Ecto neural progenitor cell (in vitro differentiated cells): ENCODE results near the gene ACAD11.
"Not testable (repeated sequence)": the region's sequence is repeated elsewhere in the genome, so short reads cannot be mapped to it uniquely, and the experiment has no call there.

Source experiments
- DNase-seq: peaks from one replicate; pipeline ENCODE4 v3.0.0-alpha.2; 2018; ENCODE audit warnings: low spot score

The ACAD11 gene

DNA sequence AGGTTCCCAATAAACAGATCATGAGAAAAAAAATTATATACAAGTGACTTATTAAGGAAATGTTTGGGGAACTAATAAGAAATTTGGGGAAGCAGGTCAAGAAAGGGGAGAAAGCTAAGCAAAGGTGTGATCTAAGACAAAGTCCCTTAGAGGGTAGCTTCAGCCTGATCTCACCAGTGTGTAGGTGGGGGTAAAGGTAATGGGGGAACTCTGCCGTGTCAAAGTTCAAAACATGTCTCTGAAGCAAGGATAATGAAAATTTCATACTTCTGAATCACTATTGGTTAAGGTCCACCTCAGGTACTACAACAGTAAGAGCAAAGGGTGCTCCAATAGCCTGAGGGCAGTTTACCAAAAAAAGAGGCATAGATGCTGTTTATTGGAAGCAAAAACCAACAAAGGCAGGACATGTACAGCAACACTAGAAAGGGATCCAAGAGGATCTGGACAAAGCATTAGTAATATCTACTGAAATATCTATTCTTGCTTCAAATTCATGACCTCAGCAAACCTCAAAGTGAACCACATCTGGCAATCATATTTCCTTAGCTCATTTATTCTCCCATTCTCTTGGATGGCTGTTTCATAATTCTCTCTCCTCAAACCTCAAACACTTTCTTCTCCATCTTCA lies 6.9 kb downstream of the ACAD11 start:
- no peak for DNase-seq

GRCh38 chr3:132650153-132650552 lies 9.5 kb downstream of the ACAD11 start:
- DNase-seq: no peak

DNA sequence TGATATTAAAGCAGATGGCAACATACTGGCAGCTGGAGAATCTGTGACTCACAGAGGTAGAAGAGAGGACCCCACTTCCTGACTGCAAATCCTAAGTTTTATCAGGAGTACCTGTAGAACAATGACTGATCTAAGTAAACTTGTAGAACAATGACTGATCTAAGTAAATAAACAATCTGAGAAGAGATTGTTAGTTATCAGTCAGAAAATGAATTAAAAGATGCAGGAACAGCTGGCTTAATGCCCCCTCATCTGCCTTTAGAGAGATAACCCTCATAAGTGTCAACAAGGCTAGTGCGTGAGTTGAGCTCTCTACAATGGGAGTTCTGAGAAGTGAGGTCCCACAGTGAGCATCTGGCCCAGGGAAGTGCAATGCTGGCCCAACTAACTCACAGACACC lies 14.6 kb downstream of the ACAD11 start:
- no peak for DNase-seq

- no peak for DNase-seq
Measured at GRCh38 chr3:132643366-132643765, 16.2 kb downstream of the ACAD11 start.

DNA sequence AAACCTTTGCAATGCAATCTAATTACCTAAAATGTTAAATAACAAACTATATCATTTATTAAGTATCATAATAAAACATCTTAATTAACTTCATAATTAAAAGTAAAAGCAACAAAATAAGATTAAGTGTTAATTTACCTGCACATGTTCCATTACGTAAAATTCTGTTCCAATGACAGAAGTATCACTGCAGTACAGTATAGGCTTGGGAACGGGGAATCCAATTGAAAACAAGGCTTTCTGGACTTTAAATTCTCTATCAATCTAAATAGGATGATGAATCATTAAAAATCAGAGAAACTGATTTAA lies 17.1 kb downstream of the ACAD11 start:
- DNase-seq: no peak

DNA sequence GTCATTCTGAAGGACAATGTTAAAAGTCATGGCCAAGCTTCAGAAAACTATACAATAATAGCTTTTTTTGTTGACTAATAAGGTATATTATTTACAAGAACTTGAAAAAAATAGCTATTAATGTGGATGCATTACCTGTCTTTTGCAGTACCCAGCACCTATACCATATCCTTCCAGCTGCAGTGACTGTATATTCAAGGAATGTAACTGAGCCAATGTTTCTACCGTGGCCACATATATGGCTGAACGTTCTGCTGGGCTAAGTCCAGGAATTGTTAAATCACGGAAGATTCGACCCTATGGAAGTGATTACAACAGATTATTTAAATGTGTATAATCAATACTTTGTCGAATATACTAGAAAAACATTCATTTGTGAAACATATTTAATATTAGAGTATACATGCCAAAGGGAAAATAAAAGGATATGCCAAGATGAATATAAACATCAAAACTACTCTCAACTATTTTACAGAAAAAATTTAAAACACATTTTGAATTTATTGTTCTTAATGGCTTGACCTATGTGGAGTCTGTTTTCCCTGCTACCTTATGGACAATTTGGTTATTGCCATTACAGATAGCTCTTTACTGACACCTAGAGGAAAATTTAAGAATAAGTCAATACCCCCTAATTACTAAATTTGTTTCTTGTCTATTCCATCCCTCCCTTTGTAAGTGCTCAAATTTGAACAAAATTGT lies 17.6 kb downstream of the ACAD11 start:
- no peak for DNase-seq

DNA sequence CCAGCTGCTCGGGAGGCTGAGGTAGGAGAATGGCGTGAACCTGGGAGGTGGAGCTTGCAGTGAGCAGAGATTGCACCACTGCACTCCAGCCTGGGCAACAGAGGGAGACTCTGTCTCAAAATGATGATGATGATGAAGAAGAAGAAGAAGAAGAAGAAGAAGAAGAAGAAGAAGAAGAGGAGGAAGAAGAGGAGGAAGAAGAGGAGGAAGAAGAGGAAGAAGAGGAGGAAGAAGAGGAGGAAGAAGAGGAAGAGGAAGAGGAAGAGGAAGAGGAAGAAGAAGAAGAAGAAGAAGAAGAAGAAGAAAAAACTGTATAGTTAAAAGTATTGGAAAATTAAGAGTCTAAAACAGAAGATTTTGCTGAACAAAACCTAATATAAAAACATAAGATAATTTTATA lies 18.2 kb downstream of the ACAD11 start:
- not testable (repeated sequence) for DNase-seq

DNA sequence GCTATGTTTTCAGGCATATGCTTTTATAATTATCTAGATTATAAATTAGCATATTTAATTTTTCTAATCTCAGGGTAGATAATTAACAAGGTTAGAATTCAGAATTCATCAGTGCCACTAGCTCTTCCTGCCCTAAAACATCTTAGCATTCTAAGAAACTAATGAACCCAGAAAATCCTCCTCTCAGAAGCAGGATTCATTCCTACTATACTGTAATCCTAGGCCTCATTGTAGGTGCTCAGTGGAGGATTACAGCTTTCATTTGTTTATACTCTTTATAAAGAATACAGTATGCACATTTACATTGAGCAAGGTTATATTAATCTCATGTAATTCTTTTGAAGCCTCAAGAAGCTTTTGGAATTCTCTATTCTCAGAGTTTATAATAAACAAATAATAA lies 20.9 kb downstream of the ACAD11 start:
- DNase-seq: no peak

- DNase-seq: no peak
Measured at GRCh38 chr3:132637590-132637989, 22.0 kb downstream of the ACAD11 start.

- no peak for DNase-seq
Measured at GRCh38 chr3:132635052-132635451, 24.6 kb downstream of the ACAD11 start.

DNA sequence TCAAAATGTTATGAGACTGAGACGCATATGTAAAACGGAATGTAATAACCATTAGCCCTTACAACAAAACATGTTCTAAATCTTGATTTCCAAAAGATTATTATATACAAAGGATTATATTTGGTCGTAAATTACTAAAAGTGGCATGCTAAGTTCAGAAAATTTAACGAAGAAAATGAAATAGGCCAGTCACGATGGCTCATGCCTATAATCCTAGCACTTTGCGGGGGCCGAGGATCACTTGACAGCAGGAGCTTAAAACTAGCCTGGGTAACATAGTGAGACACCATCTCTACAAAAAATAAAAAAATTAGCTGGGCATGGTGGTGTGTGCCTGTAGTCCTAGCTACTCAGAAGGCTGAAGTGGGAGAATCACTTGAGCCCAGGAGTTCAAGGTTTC lies 29.0 kb downstream of the ACAD11 start:
- no peak for DNase-seq

GRCh38 chr3:132629928-132630327 lies 29.7 kb downstream of the ACAD11 start:
- DNase-seq: no peak

DNA sequence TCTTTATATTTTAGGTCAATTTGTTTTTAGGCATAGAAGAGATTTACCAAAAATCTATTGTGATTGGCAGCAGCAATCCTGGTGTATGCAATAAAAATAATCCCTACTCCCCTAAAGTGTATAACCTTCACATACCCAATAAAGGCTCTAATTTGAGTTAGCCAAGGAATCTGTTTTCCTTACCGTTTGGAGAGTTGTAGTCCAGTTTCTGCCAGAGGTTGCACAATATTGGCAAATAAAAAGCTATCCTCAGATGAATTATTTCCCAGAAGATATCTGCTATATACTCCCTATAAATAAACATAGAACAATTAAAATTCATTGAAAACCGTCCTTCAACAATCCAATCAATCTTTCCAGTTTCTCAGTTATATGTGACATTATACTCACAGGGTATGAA lies 31.5 kb downstream of the ACAD11 start:
- no peak for DNase-seq

DNA sequence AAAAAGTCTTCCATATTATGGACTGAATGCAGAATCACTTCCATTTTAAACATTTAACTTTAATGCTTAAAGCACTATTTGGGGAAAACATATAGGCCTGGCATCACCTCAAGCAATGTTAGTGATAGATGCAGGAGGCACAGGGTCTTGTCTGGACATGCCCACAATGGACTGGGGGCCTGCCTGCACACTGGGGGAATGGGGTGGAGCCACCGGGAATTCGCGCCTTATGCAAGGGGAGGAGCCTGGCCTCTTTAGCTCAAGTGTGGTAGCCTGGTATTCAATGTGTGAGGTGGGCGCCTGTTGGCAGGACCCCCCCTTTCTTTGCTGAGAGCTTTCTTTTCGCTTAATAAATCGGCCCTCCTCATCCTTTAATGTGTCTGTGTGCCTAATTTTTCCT lies 32.7 kb downstream of the ACAD11 start:
- peak; percentile 53 for DNase-seq

- no peak for DNase-seq
Measured at GRCh38 chr3:132625613-132626012, 34.0 kb downstream of the ACAD11 start.

DNA sequence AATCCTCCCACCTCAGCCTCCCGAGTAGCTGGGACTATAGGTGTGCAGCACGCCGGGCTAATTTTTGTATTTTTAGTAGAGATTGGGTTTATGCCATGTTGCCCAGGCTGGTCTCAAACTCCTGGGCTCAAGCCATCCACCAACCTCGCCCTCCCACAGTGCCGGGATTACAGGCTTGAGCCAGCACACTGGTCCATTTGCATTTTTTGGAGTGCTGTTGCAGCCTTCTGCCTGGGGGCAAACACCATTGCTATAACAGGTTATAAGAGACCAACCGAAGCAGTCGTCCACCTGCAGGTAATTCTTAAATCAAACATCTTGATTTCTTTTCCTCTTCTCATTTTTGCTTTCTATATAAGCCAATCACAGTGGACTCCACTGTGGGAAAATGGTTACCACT lies 34.8 kb downstream of the ACAD11 start:
- DNase-seq: peak; percentile 46

DNA sequence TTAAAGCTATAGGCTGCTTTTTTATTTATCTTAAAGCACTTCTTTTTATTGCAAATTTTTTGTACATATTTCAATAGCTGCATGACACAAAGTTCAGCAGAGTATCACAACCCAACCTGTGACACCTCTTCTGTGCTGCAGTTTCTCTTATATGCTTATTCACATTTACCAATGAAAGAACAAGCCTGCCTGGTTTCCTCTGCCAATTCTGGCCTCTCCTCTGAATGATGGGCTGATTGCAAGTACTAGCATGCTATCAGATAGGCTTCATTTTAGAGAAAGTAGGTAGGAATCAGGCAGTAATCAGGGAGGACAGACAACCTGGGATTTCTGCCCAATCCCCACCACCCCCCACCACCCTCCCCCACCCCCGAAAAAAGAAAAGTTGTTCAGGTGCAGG lies 36.0 kb downstream of the ACAD11 start:
- DNase-seq: no peak

DNA sequence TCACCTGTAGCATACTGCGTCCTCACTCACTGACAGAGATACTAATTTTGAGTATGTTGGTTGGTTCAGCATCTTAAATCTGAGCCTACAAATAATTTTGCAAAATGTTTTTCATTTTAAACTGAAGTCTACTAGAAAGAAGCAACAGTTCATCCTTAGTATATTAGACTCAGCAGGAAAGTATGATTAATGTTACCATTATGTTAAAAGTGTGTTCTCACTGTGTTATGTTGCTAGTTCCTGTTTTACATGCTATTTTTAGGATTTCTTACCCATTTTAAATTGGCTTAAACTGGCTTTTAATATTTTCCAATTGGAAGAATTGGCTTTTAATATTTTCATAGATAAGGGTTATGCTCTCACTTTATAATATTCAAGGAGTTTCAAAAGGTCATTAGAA lies 36.8 kb downstream of the ACAD11 start:
- no peak for DNase-seq

DNA sequence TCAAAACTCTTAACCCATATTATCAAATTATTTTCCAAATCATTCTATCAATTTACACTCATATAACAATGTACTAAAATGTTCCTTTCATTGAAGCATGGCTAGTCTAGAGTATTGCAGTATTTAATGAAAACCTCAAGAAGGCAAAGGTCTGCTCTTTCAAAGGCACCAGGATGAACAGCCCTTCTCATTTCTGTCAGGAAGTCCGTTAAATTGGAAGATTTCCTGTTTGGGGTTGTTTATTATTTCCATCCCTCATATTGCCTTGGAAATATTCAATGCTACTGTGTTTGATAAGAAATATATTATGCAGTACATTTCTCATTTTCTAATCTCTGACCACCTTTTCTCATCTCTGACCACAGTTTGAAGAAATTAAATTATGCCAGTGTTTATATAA lies 37.5 kb downstream of the ACAD11 start:
- no peak for DNase-seq

DNA sequence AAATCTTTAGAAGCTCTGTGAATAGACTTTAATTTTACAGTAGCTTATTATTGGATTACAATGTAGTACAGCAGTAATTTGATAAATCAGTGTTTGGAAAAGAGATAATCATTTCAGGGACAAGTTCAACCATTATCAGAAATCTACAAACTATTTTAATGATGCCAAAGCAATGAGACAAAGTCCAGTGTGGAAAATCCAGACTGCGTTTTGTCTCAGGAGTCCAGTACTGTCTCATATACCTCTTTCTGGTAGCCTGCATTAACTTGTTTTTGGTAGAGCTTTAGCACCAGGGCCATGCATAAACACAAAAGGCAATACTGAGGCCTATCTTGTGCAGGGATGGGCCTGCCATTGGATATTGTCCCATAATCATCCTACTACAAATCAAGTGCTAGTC lies 42.8 kb downstream of the ACAD11 start:
- no peak for DNase-seq

GRCh38 chr3:132615881-132616280 lies 43.7 kb downstream of the ACAD11 start:
- DNase-seq: no peak

GRCh38 chr3:132615301-132615700 lies 44.3 kb downstream of the ACAD11 start:
- not testable (repeated sequence) for DNase-seq

GRCh38 chr3:132606620-132607019 lies 53.0 kb downstream of the ACAD11 start:
- peak; percentile 46 for DNase-seq

- DNase-seq: no peak
Measured at GRCh38 chr3:132606085-132606484, 53.5 kb downstream of the ACAD11 start.
